H9 (cell line): ENCODE data around the gene EVI5L. TPM values are rescaled to one million over a fixed set of nuclear protein-coding genes. Genes with fewer than 3 reads are reported as not detected.
"Not testable (repeated sequence)": the region's sequence is repeated elsewhere in the genome, so short reads cannot be mapped to it uniquely, and the experiment has no call there.

Source experiments
- DNase-seq: peaks from one replicate; pipeline ENCODE4 v3.0.0-alpha.2; 2017
- H2AFZ ChIP-seq: one replicate; pipeline ENCODE4 v1.6.1; 2013; ENCODE audit warnings: mild to moderate bottlenecking, low read length, control low read depth, moderate library complexity
- H2AK5ac ChIP-seq: 2 replicates; pipeline ENCODE4 v1.6.1; 2013; ENCODE audit warnings: low read length, control low read depth, mixed read lengths; ENCODE audit not compliant: insufficient read length
- H2BK120ac ChIP-seq: one replicate; pipeline ENCODE4 v1.6.1; 2013; ENCODE audit warnings: low read depth, mild to moderate bottlenecking, low read length, control low read depth, inconsistent platforms; ENCODE audit not compliant: poor library complexity, severe bottlenecking
- H2BK12ac ChIP-seq: 2 replicates; pipeline ENCODE4 v1.6.1; 2013; ENCODE audit warnings: low read length, control low read depth, mixed read lengths, low read depth; ENCODE audit not compliant: insufficient read length
- H2BK15ac ChIP-seq: 2 replicates; pipeline ENCODE4 v1.6.1; 2013; ENCODE audit warnings: low read depth, low read length, control low read depth
- H2BK20ac ChIP-seq: one replicate; pipeline ENCODE4 v1.6.1; 2013; ENCODE audit warnings: low read depth, mild to moderate bottlenecking, low read length, control low read depth, inconsistent platforms; ENCODE audit not compliant: poor library complexity, severe bottlenecking
- H2BK5ac ChIP-seq: 2 replicates; pipeline ENCODE4 v1.6.1; 2013; ENCODE audit warnings: low read length, control low read depth, mixed read lengths; ENCODE audit not compliant: insufficient read length
- H3K14ac ChIP-seq: 2 replicates; pipeline ENCODE4 v1.6.1; 2013; ENCODE audit warnings: low read length, control low read depth; ENCODE audit not compliant: insufficient read depth
- H3K18ac ChIP-seq: 2 replicates; pipeline ENCODE4 v1.6.1; 2013; ENCODE audit warnings: low read depth, mild to moderate bottlenecking, mixed read lengths, low read length, control low read depth; ENCODE audit not compliant: insufficient read length
- H3K23ac ChIP-seq: 2 replicates; pipeline ENCODE4 v1.6.1; 2013; ENCODE audit warnings: low read length, control low read depth, mixed read lengths, low read depth; ENCODE audit not compliant: insufficient read length
- H3K23me2 ChIP-seq: 2 replicates; pipeline ENCODE4 v1.6.1; 2013; ENCODE audit warnings: low read depth, mild to moderate bottlenecking, mixed read lengths, low read length, control low read depth; ENCODE audit not compliant: insufficient read length, poor library complexity, severe bottlenecking
- H3K27ac ChIP-seq: 2 replicates; pipeline ENCODE4 v1.5.1; 2013; ENCODE audit warnings: low read length, control low read depth, mixed read lengths, low read depth; ENCODE audit not compliant: insufficient read length
- H3K27me3 ChIP-seq: 2 replicates; pipeline ENCODE4 v1.6.1; 2013; ENCODE audit warnings: low read length, control low read depth, inconsistent platforms; ENCODE audit not compliant: insufficient read depth
- H3K4ac ChIP-seq: 2 replicates; pipeline ENCODE4 v1.6.1; 2013; ENCODE audit warnings: low read depth, mild to moderate bottlenecking, control low read depth, inconsistent platforms, low read length, moderate library complexity
- H3K4me1 ChIP-seq: 2 replicates; pipeline ENCODE4 v1.6.1; 2013; ENCODE audit warnings: low read length, control low read depth, inconsistent platforms; ENCODE audit not compliant: insufficient read depth
- H3K4me2 ChIP-seq: 2 replicates; pipeline ENCODE4 v1.6.1; 2013; ENCODE audit warnings: low read length, control low read depth, mixed read lengths; ENCODE audit not compliant: insufficient read length, insufficient read depth
- H3K56ac ChIP-seq: 2 replicates; pipeline ENCODE4 v1.6.1; 2013; ENCODE audit warnings: low read depth, mild to moderate bottlenecking, mixed read lengths, low read length, control low read depth; ENCODE audit not compliant: insufficient read length
- H3K79me1 ChIP-seq: 2 replicates; pipeline ENCODE4 v1.6.1; 2013; ENCODE audit warnings: low read depth, mild to moderate bottlenecking, moderate library complexity, low read length, control low read depth, inconsistent platforms; ENCODE audit not compliant: insufficient read depth, poor library complexity, severe bottlenecking
- H3K79me2 ChIP-seq: 2 replicates; pipeline ENCODE4 v1.6.1; 2013; ENCODE audit warnings: low read length, control low read depth, inconsistent platforms; ENCODE audit not compliant: insufficient read depth
- H3K9ac ChIP-seq: 2 replicates; pipeline ENCODE4 v1.6.1; 2013; ENCODE audit warnings: low read length, control low read depth, mixed read lengths; ENCODE audit not compliant: insufficient read length; ENCODE audit errors: extremely low read depth
- H3K9me3 ChIP-seq: one replicate; pipeline ENCODE4 v1.6.1; 2013; ENCODE audit warnings: low read depth, low read length, inconsistent platforms; ENCODE audit not compliant: control insufficient read depth
- H3T11ph ChIP-seq: one replicate; pipeline ENCODE4 v1.6.1; 2013; ENCODE audit warnings: mild to moderate bottlenecking, low read length, control low read depth, inconsistent platforms
- H4K20me1 ChIP-seq: one replicate; pipeline ENCODE4 v1.6.1; 2013; ENCODE audit not compliant: control insufficient read depth, insufficient read length, insufficient read depth
- H4K5ac ChIP-seq: 2 replicates; pipeline ENCODE4 v1.6.1; 2013; ENCODE audit warnings: low read depth, mild to moderate bottlenecking, mixed read lengths, low read length, control low read depth; ENCODE audit not compliant: insufficient read length
- H4K8ac ChIP-seq: replicated peaks from 2 replicates; pipeline ENCODE4 v1.6.1; 2013; ENCODE audit warnings: low read length, control low read depth, mixed read lengths, low read depth; ENCODE audit not compliant: insufficient read length
- H4K91ac ChIP-seq: 2 replicates; pipeline ENCODE4 v1.6.1; 2013; ENCODE audit warnings: low read depth, mild to moderate bottlenecking, moderate library complexity, mixed read lengths, low read length, control low read depth; ENCODE audit not compliant: insufficient read length
- H3K27ac Mint-ChIP-seq, 3 experiments: 2 replicates in 2 of 3; 3 replicates in 1 of 3; pipeline ENCODE4 v1.8.0; 2020 to 2021; ENCODE audit warnings: mixed read lengths in 3 of 3, mild to moderate bottlenecking in 1 of 3, moderate library complexity in 1 of 3
- H3K27me3 Mint-ChIP-seq: 2 replicates; pipeline ENCODE4 v1.8.0; 2021; ENCODE audit warnings: low read depth, mild to moderate bottlenecking, moderate library complexity, mixed read lengths
- H3K36me3 Mint-ChIP-seq, 3 experiments: 2 replicates in 2 of 3; 3 replicates in 1 of 3; pipeline ENCODE4 v1.8.0; 2020 to 2021; ENCODE audit warnings: low read depth in 3 of 3, mixed read lengths in 3 of 3; ENCODE audit not compliant: insufficient read depth in 1 of 3
- H3K4me1 Mint-ChIP-seq, 2 experiments: 2 replicates each; pipeline ENCODE4 v1.8.0; 2020; ENCODE audit warnings: mixed read lengths in 2 of 2
- H3K4me3 Mint-ChIP-seq, 2 experiments: 2 replicates in 1 of 2; 3 replicates in 1 of 2; pipeline ENCODE4 v1.8.0; 2020 to 2021; ENCODE audit warnings: mild to moderate bottlenecking in 2 of 2, mixed read lengths in 2 of 2, moderate library complexity in 1 of 2
- H3K9me3 Mint-ChIP-seq, 2 experiments: 2 replicates in 1 of 2; 3 replicates in 1 of 2; pipeline ENCODE4 v1.8.0; 2020; ENCODE audit warnings: mild to moderate bottlenecking in 2 of 2, mixed read lengths in 2 of 2, moderate library complexity in 1 of 2
- CTCF ChIP-seq: fragments of 200-600 bp; sonication (generic); conservative IDR thresholded peaks from 3 replicates; pipeline ENCODE4 v1.8.0; 2021; ENCODE audit warnings: antibody characterized with exemption, mild to moderate bottlenecking
- WGBS: extraction: QIAGEN DNeasy Blood & Tissue Kit; methylation state at CpG from one replicate; pipeline ENCODE4 v1.1.7; 2013; ENCODE audit warnings: missing lambda C conversion rate, low lambda C conversion rate, mixed read lengths; ENCODE audit not compliant: insufficient read length; ENCODE audit errors: extremely low coverage; 5-methylcytosine and 5-hydroxymethylcytosine counted together
- total RNA-seq: library from RNA; stranded (reverse); gene quantifications from 2 replicates; pipeline ENCODE4 v1.2.1, GENCODE V29; 2021

The EVI5L gene
- total RNA-seq, 1 experiment from 2014 or later = 7.1 TPM

DNA sequence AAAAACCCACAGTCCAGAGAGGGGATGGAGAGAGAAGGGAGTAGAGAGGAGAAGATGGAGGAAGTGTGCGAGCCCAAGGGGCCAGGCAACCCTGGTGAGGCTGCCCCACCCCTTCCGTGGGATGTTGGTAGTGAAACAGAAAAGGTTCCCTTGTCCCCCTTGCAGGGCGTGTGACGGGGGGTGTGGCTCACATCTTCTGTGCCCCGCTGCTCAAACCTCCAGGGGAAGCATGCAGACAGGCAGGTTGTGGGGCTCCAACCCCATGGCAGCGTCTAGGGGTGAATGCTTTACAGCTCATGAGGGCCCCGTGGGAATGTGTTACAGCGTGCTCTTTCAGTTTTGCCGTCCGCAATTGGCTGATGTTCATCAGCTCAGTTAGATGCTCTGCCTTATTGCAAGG, 14.7 kb upstream of the EVI5L start:
- H3K27me3 Mint-ChIP-seq = peaks cover 65% of the 10 kb centered on the region

DNA sequence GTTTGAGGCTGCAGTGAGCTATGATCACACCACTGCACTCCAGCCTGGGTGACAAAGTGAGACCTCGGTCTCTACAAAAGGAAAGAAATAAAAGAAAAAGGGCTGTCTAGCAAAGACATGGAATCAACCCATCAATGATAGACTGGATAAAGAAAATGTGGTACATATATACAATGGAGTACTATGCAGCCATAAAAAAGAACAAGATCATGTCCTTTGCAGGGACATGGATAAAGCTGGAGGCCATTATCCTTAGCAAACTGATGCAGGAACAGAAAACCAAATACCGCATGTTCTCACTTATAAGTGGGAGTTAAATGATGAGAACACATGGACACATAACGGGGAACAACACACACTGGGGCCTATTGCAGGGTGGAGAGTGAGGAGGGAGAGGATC, 14.0 kb upstream of the EVI5L start:
- H3K56ac ChIP-seq, H3K27me3 ChIP-seq, H2BK12ac ChIP-seq, H2AK5ac ChIP-seq, H4K20me1 ChIP-seq, H2BK120ac ChIP-seq, H3K18ac ChIP-seq, H3K4me3 Mint-ChIP-seq, H3K14ac ChIP-seq, H3K27ac Mint-ChIP-seq, DNase-seq, H3K4ac ChIP-seq, H3K4me1 Mint-ChIP-seq, H4K91ac ChIP-seq, H4K8ac ChIP-seq, H3T11ph ChIP-seq, H4K5ac ChIP-seq, H3K79me2 ChIP-seq, H3K23ac ChIP-seq, H3K23me2 ChIP-seq, H2BK20ac ChIP-seq, H3K4me1 ChIP-seq, H2AFZ ChIP-seq, H2BK5ac ChIP-seq, H3K79me1 ChIP-seq, H3K27ac ChIP-seq, H3K9me3 ChIP-seq, H3K4me2 ChIP-seq, H2BK15ac ChIP-seq, H3K36me3 Mint-ChIP-seq, H3K9ac ChIP-seq: not testable (repeated sequence)
- Mint-ChIP-seq H3K9me3 (peaks cover 7 to 28% of the 10 kb centered on the region in 2 experiments; a peak in 4 of 5 replicates), H3K27me3 (peaks cover 67% of the 10 kb centered on the region)
- no CpG with 5 or more reads among the region's 3 CpGs for WGBS

More for the DNA sequence above, 14.7 kb upstream of the EVI5L start:
- no peak overlapping the region for H3K23ac ChIP-seq
- H3K4me1 Mint-ChIP-seq = no peaks in the 10 kb centered on the region
- H3K4me3 Mint-ChIP-seq = no peak overlapping the region
- H4K20me1 ChIP-seq = no peaks in the 10 kb centered on the region
- H3K79me1 ChIP-seq = no peaks in the 10 kb centered on the region
- no peaks in the 10 kb centered on the region for H3K23me2 ChIP-seq
- H3K9ac ChIP-seq = no peak overlapping the region
- WGBS = no CpG with 5 or more reads among the region's 10 CpGs
- H3K4ac ChIP-seq = no peak overlapping the region
- H3K79me2 ChIP-seq = no peaks in the 10 kb centered on the region
- no peak overlapping the region for H2BK5ac ChIP-seq
- no peak overlapping the region for H3T11ph ChIP-seq
- no peak overlapping the region for H2AK5ac ChIP-seq
- no peak overlapping the region for H2AFZ ChIP-seq
- no peak overlapping the region for H3K27ac Mint-ChIP-seq
- no peak overlapping the region for H4K8ac ChIP-seq
- no peak overlapping the region for H3K4me2 ChIP-seq
- H3K4me1 ChIP-seq = no peaks in the 10 kb centered on the region
- DNase-seq = no peak
- no peak overlapping the region for H4K5ac ChIP-seq
- H3K9me3 Mint-ChIP-seq = peaks cover 10 to 33% of the 10 kb centered on the region in 2 experiments; a peak in 4 of 5 replicates
- no peak overlapping the region for H2BK120ac ChIP-seq
- H3K14ac ChIP-seq = no peak overlapping the region
- no peak overlapping the region for H3K27ac ChIP-seq
- no peak overlapping the region for H3K18ac ChIP-seq
- no peak overlapping the region for H3K56ac ChIP-seq
- no peaks in the 10 kb centered on the region; the same call in 1 of the 2 replicates for H3K27me3 ChIP-seq
- H2BK15ac ChIP-seq = no peak overlapping the region
- peaks cover 7% of the 10 kb centered on the region for H3K9me3 ChIP-seq
- H3K36me3 Mint-ChIP-seq = peaks cover 0 to 4% (median 0%) of the 10 kb centered on the region in 3 experiments; a peak in 3 of 7 replicates
- no peak for TF ChIP-seq CTCF
- H2BK20ac ChIP-seq = no peak overlapping the region
- no peak overlapping the region for H4K91ac ChIP-seq
- no peak overlapping the region for H2BK12ac ChIP-seq
